HepG2 (cell line): ENCODE measurements around the gene PAK1IP1. TPM values are rescaled to one million over a fixed set of nuclear protein-coding genes. Genes with fewer than 3 reads are reported as not detected.

ENCODE experiments used
- ATF7-NPFF ChIP-seq: sonication (generic); formaldehyde crosslinking; IDR thresholded peaks from 2 replicates; pipeline ENCODE4 v1.8.1; 2023; ENCODE audit warnings: mild to moderate bottlenecking, low read depth, missing genetic modification reagents, moderate library complexity
- CC2D1A ChIP-seq: sonication (generic); formaldehyde crosslinking; IDR thresholded peaks from 2 replicates; pipeline ENCODE4 v1.8.1; 2023; ENCODE audit warnings: mild to moderate bottlenecking, missing genetic modification reagents
- CHD4 ChIP-seq: fragments of 200-600 bp; sonication (generic); IDR thresholded peaks from 2 replicates; pipeline ENCODE4 v1.7.0; 2017; ENCODE audit warnings: mild to moderate bottlenecking, low read length, borderline replicate concordance
- MBNL3 ChIP-seq: fragments of 250-450 bp; sonication (Bioruptor Pico); conservative IDR thresholded peaks from 2 replicates; pipeline ENCODE4 v1.8.0; 2022; ENCODE audit warnings: mild to moderate bottlenecking, inconsistent platforms
- MYPOP ChIP-seq: sonication (generic); formaldehyde crosslinking; IDR thresholded peaks from 2 replicates; pipeline ENCODE4 v1.8.1; 2023; ENCODE audit warnings: mild to moderate bottlenecking, moderate library complexity, missing genetic modification reagents
- NCOA1 ChIP-seq: sonication (generic); formaldehyde crosslinking; IDR thresholded peaks from 2 replicates; pipeline ENCODE4 v1.9.0; 2021; ENCODE audit warnings: missing genetic modification reagents
- NFE2L1 ChIP-seq: sonication (generic); formaldehyde crosslinking; IDR thresholded peaks from 2 replicates; pipeline ENCODE4 v1.4.0; 2020; ENCODE audit warnings: missing genetic modification reagents, mild to moderate bottlenecking, borderline replicate concordance
- NFYB ChIP-seq: sonication (generic); formaldehyde crosslinking; IDR thresholded peaks from 2 replicates; pipeline ENCODE4 v1.4.0; 2020; ENCODE audit warnings: missing genetic modification reagents
- PHF21A ChIP-seq: sonication (generic); formaldehyde crosslinking; IDR thresholded peaks from 2 replicates; pipeline ENCODE4 v1.5.0; 2020; ENCODE audit warnings: mild to moderate bottlenecking, missing genetic modification reagents
- TBX2 ChIP-seq: sonication (generic); formaldehyde crosslinking; IDR thresholded peaks from 2 replicates; pipeline ENCODE4 v1.5.0; 2020; ENCODE audit warnings: missing genetic modification reagents, mild to moderate bottlenecking, borderline replicate concordance
- THAP8 ChIP-seq: sonication (generic); formaldehyde crosslinking; IDR thresholded peaks from 2 replicates; pipeline ENCODE4 v1.5.1; 2020; ENCODE audit warnings: missing genetic modification reagents, mild to moderate bottlenecking, borderline replicate concordance
- YEATS4 ChIP-seq: sonication (generic); formaldehyde crosslinking; IDR thresholded peaks from 2 replicates; pipeline ENCODE4 v1.4.0; 2020; ENCODE audit warnings: missing genetic modification reagents, borderline replicate concordance
- ZBTB7B ChIP-seq: sonication (generic); formaldehyde crosslinking; IDR thresholded peaks from 2 replicates; pipeline ENCODE4 v1.4.0; 2020; ENCODE audit warnings: missing genetic modification reagents
- ZNF20 ChIP-seq: sonication (generic); formaldehyde crosslinking; IDR thresholded peaks from 2 replicates; pipeline ENCODE4 v1.4.0; 2020; ENCODE audit warnings: mild to moderate bottlenecking, moderate library complexity, missing genetic modification reagents
- ZNF333 ChIP-seq: sonication (generic); formaldehyde crosslinking; IDR thresholded peaks from 2 replicates; pipeline ENCODE4 v1.4.0; 2020; ENCODE audit warnings: mild to moderate bottlenecking, missing genetic modification reagents, borderline replicate concordance
- ZNF709 ChIP-seq: sonication (generic); formaldehyde crosslinking; IDR thresholded peaks from 2 replicates; pipeline ENCODE4 v1.5.0; 2020; ENCODE audit warnings: mild to moderate bottlenecking, missing genetic modification reagents
- ZNF772 ChIP-seq: sonication (generic); formaldehyde crosslinking; IDR thresholded peaks from 2 replicates; pipeline ENCODE4 v1.5.0; 2020; ENCODE audit warnings: mild to moderate bottlenecking, missing genetic modification reagents
- polyA plus RNA-seq, 8 experiments: library from polyadenylated mRNA; depleted of rRNA in 3 of 8; stranded (reverse) in 7 of 8; unstranded in 1 of 8; fragments of >200 nt; fragmentation: Illumina TruSeq in 4 of 8; extraction: Trizol in 4 of 8; gene quantifications; 2 replicates each; pipeline versions ENCODE4 v1.2.1 to v1.2.3, GENCODE V29; 2011 to 2016; ENCODE audit warnings: low read depth in 4 of 8, missing spikeins in 1 of 8, mixed read lengths in 1 of 8; ENCODE audit not compliant: insufficient read depth in 1 of 8
- total RNA-seq, 5 experiments: library from RNA; depleted of rRNA; stranded (reverse); fragments of >200 nt; fragmentation: Illumina TruSeq; extraction: Trizol; gene quantifications; 2 replicates each; pipeline ENCODE4 v1.2.3, GENCODE V29; 2016; ENCODE audit warnings: low read depth in 1 of 5
- TF ChIP-seq, protein P1 (sequence below): sonication (generic); formaldehyde crosslinking; conservative IDR thresholded peaks from 2 replicates; pipeline ENCODE4 v1.8.0; 2022; ENCODE audit warnings: mild to moderate bottlenecking, moderate library complexity, missing genetic modification reagents
- TF ChIP-seq, protein P2 (sequence below): sonication (generic); formaldehyde crosslinking; IDR thresholded peaks from 2 replicates; pipeline ENCODE4 v1.9.0; 2022; ENCODE audit warnings: missing genetic modification reagents, mild to moderate bottlenecking, borderline replicate concordance
- TF ChIP-seq, protein P3 (sequence below): IDR thresholded peaks from 2 replicates; pipeline ENCODE4 v1.6.1; 2016
- TF ChIP-seq, protein P4 (sequence below): sonication (generic); formaldehyde crosslinking; IDR thresholded peaks from 2 replicates; pipeline ENCODE4 v1.8.1; 2023; ENCODE audit warnings: mild to moderate bottlenecking, inconsistent platforms, moderate library complexity, missing genetic modification reagents, borderline replicate concordance

PAK1IP1 gene
- total and polyA plus RNA-seq, 2 of the 13 experiments (the other 11 are each of a cell fraction or from before 2014, with no cell fraction given), result 23.4 to 66.2 TPM

DNA sequence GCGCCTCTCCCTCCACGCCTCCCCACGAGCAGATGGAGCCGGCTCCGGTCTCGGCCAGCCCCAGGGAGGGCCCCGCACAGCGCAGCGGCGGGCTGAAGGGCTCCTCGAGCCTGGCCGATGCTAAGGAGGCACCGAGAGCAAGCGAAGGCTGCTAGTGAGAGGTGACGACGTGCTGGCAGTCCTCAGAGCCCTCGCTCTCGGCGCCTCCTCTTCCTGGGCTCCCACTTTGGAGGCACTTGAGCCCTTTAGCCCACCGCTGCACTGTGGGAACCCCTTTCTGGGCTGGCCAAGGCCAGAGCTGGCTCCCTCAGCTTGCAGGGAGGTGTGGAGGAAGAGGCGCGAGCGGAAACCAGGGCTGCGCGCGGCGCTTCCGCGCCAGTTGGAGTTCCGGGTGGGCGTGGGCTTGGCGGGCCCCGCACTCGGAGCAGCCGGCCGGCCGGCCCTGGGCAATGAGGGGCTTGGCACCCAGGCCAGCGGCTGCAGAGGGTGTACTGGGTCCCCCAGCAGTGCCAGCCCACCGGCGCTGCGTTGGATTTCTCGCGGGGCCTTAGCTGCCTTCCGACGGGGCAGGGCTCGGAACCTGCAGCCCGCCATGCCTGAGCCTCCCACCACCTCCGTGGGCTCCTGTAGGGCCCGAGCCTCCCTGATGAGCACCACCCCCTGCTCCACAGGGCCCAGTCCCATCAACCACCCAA is 25.6 kb downstream of the PAK1IP1 start (continued):
- TF ChIP-seq, protein P1, sequence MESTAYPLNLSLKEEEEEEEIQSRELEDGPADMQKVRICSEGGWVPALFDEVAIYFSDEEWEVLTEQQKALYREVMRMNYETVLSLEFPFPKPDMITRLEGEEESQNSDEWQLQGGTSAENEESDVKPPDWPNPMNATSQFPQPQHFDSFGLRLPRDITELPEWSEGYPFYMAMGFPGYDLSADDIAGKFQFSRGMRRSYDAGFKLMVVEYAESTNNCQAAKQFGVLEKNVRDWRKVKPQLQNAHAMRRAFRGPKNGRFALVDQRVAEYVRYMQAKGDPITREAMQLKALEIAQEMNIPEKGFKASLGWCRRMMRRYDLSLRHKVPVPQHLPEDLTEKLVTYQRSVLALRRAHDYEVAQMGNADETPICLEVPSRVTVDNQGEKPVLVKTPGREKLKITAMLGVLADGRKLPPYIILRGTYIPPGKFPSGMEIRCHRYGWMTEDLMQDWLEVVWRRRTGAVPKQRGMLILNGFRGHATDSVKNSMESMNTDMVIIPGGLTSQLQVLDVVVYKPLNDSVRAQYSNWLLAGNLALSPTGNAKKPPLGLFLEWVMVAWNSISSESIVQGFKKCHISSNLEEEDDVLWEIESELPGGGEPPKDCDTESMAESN (CRISPR knock-in tag), result peak; percentile 82
- TF ChIP-seq ZBTB7B, result peak; percentile 43; the same call in 1 of the 2 replicates
- 0 out of 2 replicates have a peak, but pooled peaks have one; percentile 60 for TF ChIP-seq NCOA1 (CRISPR knock-in tag)
- TF ChIP-seq CC2D1A (CRISPR knock-in tag), result 0 out of 2 replicates have a peak, but pooled peaks have one; percentile 75
- TF ChIP-seq CHD4, result no peak
- TF ChIP-seq, protein P2, sequence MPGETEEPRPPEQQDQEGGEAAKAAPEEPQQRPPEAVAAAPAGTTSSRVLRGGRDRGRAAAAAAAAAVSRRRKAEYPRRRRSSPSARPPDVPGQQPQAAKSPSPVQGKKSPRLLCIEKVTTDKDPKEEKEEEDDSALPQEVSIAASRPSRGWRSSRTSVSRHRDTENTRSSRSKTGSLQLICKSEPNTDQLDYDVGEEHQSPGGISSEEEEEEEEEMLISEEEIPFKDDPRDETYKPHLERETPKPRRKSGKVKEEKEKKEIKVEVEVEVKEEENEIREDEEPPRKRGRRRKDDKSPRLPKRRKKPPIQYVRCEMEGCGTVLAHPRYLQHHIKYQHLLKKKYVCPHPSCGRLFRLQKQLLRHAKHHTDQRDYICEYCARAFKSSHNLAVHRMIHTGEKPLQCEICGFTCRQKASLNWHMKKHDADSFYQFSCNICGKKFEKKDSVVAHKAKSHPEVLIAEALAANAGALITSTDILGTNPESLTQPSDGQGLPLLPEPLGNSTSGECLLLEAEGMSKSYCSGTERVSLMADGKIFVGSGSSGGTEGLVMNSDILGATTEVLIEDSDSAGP, result peak; percentile 73; the same call in 1 of the 2 replicates
- peak; percentile 13; the same call in 1 of the 2 replicates for TF ChIP-seq ZNF772
- TF ChIP-seq ZNF20, result no peak
- no peak for TF ChIP-seq MYPOP
- TF ChIP-seq, protein P3, sequence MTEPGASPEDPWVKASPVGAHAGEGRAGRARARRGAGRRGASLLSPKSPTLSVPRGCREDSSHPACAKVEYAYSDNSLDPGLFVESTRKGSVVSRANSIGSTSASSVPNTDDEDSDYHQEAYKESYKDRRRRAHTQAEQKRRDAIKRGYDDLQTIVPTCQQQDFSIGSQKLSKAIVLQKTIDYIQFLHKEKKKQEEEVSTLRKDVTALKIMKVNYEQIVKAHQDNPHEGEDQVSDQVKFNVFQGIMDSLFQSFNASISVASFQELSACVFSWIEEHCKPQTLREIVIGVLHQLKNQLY (CRISPR knock-in tag), result no peak
- no peak; the same call in 1 of the 2 replicates for TF ChIP-seq PHF21A (CRISPR knock-in tag)
- TF ChIP-seq YEATS4, result peak; percentile 74
- peak; percentile 79 for TF ChIP-seq ZNF709
- TF ChIP-seq ZNF333, result 0 out of 2 replicates have a peak, but pooled peaks have one; percentile 66
- TF ChIP-seq MBNL3 (CRISPR knock-in tag), result no peak
- TF ChIP-seq, protein P4, sequence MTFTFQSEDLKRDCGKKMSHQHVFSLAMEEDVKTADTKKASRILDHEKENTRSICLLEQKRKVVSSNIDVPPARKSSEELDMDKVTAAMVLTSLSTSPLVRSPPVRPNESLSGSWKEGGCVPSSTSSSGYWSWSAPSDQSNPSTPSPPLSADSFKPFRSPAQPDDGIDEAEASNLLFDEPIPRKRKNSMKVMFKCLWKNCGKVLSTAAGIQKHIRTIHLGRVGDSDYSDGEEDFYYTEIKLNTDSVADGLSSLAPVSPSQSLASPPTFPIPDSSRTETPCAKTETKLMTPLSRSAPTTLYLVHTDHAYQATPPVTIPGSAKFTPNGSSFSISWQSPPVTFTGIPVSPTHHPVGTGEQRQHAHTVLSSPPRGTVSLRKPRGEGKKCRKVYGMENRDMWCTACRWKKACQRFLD, result peak; percentile 27; the same call in 1 of the 2 replicates
- 0 out of 2 replicates have a peak, but pooled peaks have one; percentile 18 for TF ChIP-seq ATF7-NPFF (CRISPR knock-in tag)
- peak; percentile 72 for TF ChIP-seq THAP8
- 0 out of 2 replicates have a peak, but pooled peaks have one; percentile 7 for TF ChIP-seq NFE2L1 (CRISPR knock-in tag)
- peak; percentile 42; the same call in 1 of the 2 replicates for TF ChIP-seq TBX2 (CRISPR knock-in tag)
- TF ChIP-seq NFYB, result no peak
